NT2/D1 (cell line): Measurements from ENCODE around the gene NTNG1.

Source experiments
- DNase-seq: peaks from one replicate; pipeline ENCODE4 v3.0.0-alpha.2; 2011; ENCODE audit warnings: low read depth, low spot score
- H3K27me3 ChIP-seq: 2 replicates; pipeline ENCODE4 v1.6.0; 2011; ENCODE audit warnings: mild to moderate bottlenecking; ENCODE audit not compliant: insufficient read length, insufficient read depth
- H3K36me3 ChIP-seq: 2 replicates; pipeline ENCODE4 v1.6.1; 2011; ENCODE audit warnings: mild to moderate bottlenecking, low read length, mixed read lengths; ENCODE audit not compliant: insufficient read depth, insufficient read length
- H3K4me1 ChIP-seq: 2 replicates; pipeline ENCODE4 v1.5.1; 2011; ENCODE audit not compliant: insufficient read depth, insufficient read length
- H3K4me3 ChIP-seq: 2 replicates; pipeline ENCODE4 v1.5.1; 2011; ENCODE audit warnings: low read depth; ENCODE audit not compliant: insufficient read length
- H3K9ac ChIP-seq: 2 replicates; pipeline ENCODE4 v1.6.0; 2011; ENCODE audit warnings: low read depth; ENCODE audit not compliant: insufficient read length
- H3K9me3 ChIP-seq: 2 replicates; pipeline ENCODE4 v1.5.1; 2011; ENCODE audit warnings: mild to moderate bottlenecking, low read length; ENCODE audit not compliant: insufficient read depth
- SUZ12 ChIP-seq: IDR thresholded peaks from 2 replicates; pipeline ENCODE4 v1.6.1; 2011; ENCODE audit not compliant: insufficient read length, insufficient read depth; ENCODE audit errors: extremely low read depth
- YY1 ChIP-seq: IDR thresholded peaks from 2 replicates; pipeline ENCODE4 v1.6.1; 2011; ENCODE audit not compliant: insufficient read length, insufficient read depth
- ZNF274 ChIP-seq: IDR thresholded peaks from 2 replicates; pipeline ENCODE4 v1.6.1; 2011; ENCODE audit warnings: mild to moderate bottlenecking, low read depth, low read length

Gene NTNG1

GRCh38 chr1:107243461-107243860, 102.6 kb downstream of the NTNG1 start:
- Histone ChIP-seq H3K4me3 (no peak overlapping the region), H3K4me1 (no peaks in the 10 kb centered on the region), H3K9me3 (no peaks in the 10 kb centered on the region), H3K27me3 (no peaks in the 10 kb centered on the region), H3K9ac (no peak overlapping the region), H3K36me3 (no peaks in the 10 kb centered on the region)
- no peak for TF ChIP-seq ZNF274
- no peak for TF ChIP-seq SUZ12
- TF ChIP-seq YY1, result no peak
- DNase-seq, result no peak

DNA sequence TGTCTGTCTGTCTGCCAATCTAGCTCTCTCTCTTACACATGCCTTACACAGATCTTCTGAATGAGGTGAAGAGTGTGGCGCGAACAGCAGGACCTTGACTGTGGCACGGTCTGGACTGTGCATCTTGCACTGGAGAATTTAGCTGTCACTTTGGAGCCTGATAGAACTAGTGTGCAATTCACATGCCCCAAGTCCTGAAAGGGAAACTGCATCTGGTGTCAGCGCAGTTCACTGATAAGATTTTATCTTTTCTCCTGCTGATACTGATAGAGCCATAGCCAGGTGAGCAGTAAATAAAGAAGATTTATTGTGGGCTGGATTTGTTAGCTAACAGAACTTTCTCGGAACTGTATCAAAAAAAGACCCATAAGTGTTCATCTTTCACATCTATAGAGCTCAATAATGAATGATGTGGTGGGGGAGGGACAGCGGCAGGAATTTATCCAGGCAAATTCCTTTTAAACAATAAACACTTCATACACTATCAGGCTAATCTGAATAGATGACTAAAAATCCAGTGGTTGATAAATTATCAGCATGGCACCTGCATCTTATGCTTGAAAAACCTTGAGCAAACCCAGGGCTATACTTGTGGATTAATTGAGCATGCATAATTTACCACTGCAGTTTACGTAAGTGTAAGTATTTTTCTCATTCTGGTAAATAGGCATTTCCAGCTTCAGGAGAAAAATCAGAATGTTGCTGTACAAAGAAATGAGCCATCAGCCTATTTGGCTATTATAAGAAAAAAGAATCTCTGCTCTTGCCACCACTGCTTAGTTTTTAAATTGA, 104.1 kb downstream of the NTNG1 start:
- TF ChIP-seq YY1, result no peak
- no peak for TF ChIP-seq ZNF274
- no peak for TF ChIP-seq SUZ12
- Histone ChIP-seq H3K4me1 (no peaks in the 10 kb centered on the region), H3K9me3 (no peaks in the 10 kb centered on the region)

GRCh38 chr1:107246775-107247345, 106.0 kb downstream of the NTNG1 start:
- no peaks in the 10 kb centered on the region for H3K9me3 ChIP-seq
- no peaks in the 10 kb centered on the region for H3K36me3 ChIP-seq
- DNase-seq, result no peak
- no peak overlapping the region for H3K9ac ChIP-seq
- no peaks in the 10 kb centered on the region for H3K4me1 ChIP-seq
- no peaks in the 10 kb centered on the region for H3K27me3 ChIP-seq
- no peak for TF ChIP-seq ZNF274
- H3K4me3 ChIP-seq, result no peak overlapping the region

More for the DNA sequence above, 104.1 kb downstream of the NTNG1 start:
- no peak overlapping the region for H3K9ac ChIP-seq
- H3K4me3 ChIP-seq, result no peak overlapping the region
- no peaks in the 10 kb centered on the region for H3K27me3 ChIP-seq
- H3K36me3 ChIP-seq, result no peaks in the 10 kb centered on the region
- no peak for DNase-seq

- Histone ChIP-seq H3K36me3 (no peaks in the 10 kb centered on the region), H3K9me3 (no peaks in the 10 kb centered on the region), H3K9ac (no peak overlapping the region), H3K4me3 (no peak overlapping the region), H3K4me1 (no peaks in the 10 kb centered on the region), H3K27me3 (no peaks in the 10 kb centered on the region)
- DNase-seq, result no peak
- TF ChIP-seq SUZ12, result no peak
- no peak for TF ChIP-seq ZNF274
Measured at GRCh38 chr1:107247679-107248078, 106.8 kb downstream of the NTNG1 start.

DNA sequence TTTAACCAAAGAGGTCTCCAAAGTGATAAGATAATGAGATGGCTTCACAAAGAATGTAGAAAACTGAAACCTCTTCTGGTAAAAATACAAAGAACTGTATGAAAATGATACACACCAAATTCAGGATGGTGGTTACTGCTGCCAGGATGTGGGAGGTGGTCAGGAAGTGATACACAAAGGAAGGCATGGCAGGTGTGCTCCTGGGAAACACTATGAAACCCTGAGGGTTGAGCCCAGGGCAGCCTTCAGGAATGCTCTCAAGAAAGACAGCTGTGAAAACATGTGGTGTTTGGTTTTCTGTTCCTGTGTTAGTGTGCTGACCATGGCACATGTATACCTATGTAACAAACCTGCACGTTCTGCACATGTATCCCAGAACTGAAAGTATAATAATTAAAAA, 109.3 kb downstream of the NTNG1 start:
- no peak for TF ChIP-seq SUZ12
- TF ChIP-seq YY1, result no peak
- TF ChIP-seq ZNF274, result no peak
- Histone ChIP-seq H3K9me3 (no peaks in the 10 kb centered on the region), H3K4me1 (no peaks in the 10 kb centered on the region), H3K27me3 (no peaks in the 10 kb centered on the region), H3K4me3 (no peak overlapping the region), H3K9ac (no peak overlapping the region), H3K36me3 (no peaks in the 10 kb centered on the region)
- DNase-seq, result no peak

GRCh38 chr1:107251083-107251482, 110.2 kb downstream of the NTNG1 start:
- H3K4me3 ChIP-seq, result no peak overlapping the region
- no peaks in the 10 kb centered on the region for H3K27me3 ChIP-seq
- H3K4me1 ChIP-seq, result no peaks in the 10 kb centered on the region
- TF ChIP-seq ZNF274 (no peak), SUZ12 (no peak), YY1 (no peak)
- no peaks in the 10 kb centered on the region for H3K9me3 ChIP-seq
- no peak for DNase-seq
- H3K9ac ChIP-seq, result no peak overlapping the region
- no peaks in the 10 kb centered on the region for H3K36me3 ChIP-seq

- Histone ChIP-seq H3K27me3 (no peaks in the 10 kb centered on the region), H3K4me1 (no peaks in the 10 kb centered on the region), H3K4me3 (no peak overlapping the region), H3K36me3 (no peaks in the 10 kb centered on the region), H3K9me3 (no peaks in the 10 kb centered on the region), H3K9ac (no peak overlapping the region)
- TF ChIP-seq SUZ12 (no peak), ZNF274 (no peak), YY1 (no peak)
- DNase-seq, result no peak
Measured at GRCh38 chr1:107251839-107252238, 111.0 kb downstream of the NTNG1 start.
